Loucy (cell line): ENCODE results near the gene KRT82.

ENCODE experiments used
- H2AFZ ChIP-seq: fragments of 200-600 bp; sonication (generic); 2 replicates; pipeline ENCODE4 v1.6.0; 2016; ENCODE audit warnings: antibody characterized with exemption, mild to moderate bottlenecking, low read length, moderate library complexity
- H3F3A ChIP-seq: fragments of 200-600 bp; 2 replicates; pipeline ENCODE4 v1.6.0; 2016; ENCODE audit warnings: antibody characterized with exemption, low read depth, mild to moderate bottlenecking
- H3K27me3 ChIP-seq: fragments of 200-600 bp; sonication (generic); 2 replicates; pipeline ENCODE4 v1.6.1; 2014; ENCODE audit warnings: low read length, mild to moderate bottlenecking; ENCODE audit not compliant: insufficient read depth, poor library complexity, severe bottlenecking
- H3K36me3 ChIP-seq: fragments of 200-600 bp; sonication (generic); 2 replicates; pipeline ENCODE4 v1.6.1; 2016; ENCODE audit warnings: low read length; ENCODE audit not compliant: insufficient read depth
- H3K4me1 ChIP-seq: fragments of 200-600 bp; sonication (generic); 2 replicates; pipeline ENCODE4 v1.5.1; 2014; ENCODE audit warnings: low read length, mild to moderate bottlenecking; ENCODE audit not compliant: insufficient read depth, poor library complexity, severe bottlenecking
- H3K4me2 ChIP-seq: fragments of 200-600 bp; sonication (generic); 2 replicates; pipeline ENCODE4 v1.6.0; 2014; ENCODE audit warnings: antibody characterized with exemption, low read length, low read depth, mild to moderate bottlenecking; ENCODE audit not compliant: poor library complexity, severe bottlenecking
- H3K4me3 ChIP-seq: fragments of 200-600 bp; sonication (generic); 2 replicates; pipeline ENCODE4 v1.5.1; 2014; ENCODE audit warnings: low read length, mild to moderate bottlenecking, mixed read lengths; ENCODE audit not compliant: poor library complexity, severe bottlenecking
- H3K79me2 ChIP-seq: fragments of 200-600 bp; sonication (generic); 2 replicates; pipeline ENCODE4 v1.6.1; 2014; ENCODE audit warnings: low read length; ENCODE audit not compliant: insufficient read depth
- H3K9ac ChIP-seq: fragments of 200-600 bp; sonication (generic); 2 replicates; pipeline ENCODE4 v1.6.0; 2014; ENCODE audit warnings: mild to moderate bottlenecking, low read depth, low read length, moderate library complexity; ENCODE audit not compliant: poor library complexity, severe bottlenecking
- H3K9me2 ChIP-seq: fragments of 200-600 bp; sonication (generic); replicated peaks from 2 replicates; pipeline ENCODE4 v1.6.1; 2016; ENCODE audit warnings: low read depth, low read length, mixed read lengths
- H3K9me3 ChIP-seq: fragments of 200-600 bp; sonication (generic); 2 replicates; pipeline ENCODE4 v1.6.1; 2014; ENCODE audit warnings: mild to moderate bottlenecking, antibody characterized with exemption, low read length, low read depth; ENCODE audit not compliant: insufficient read depth
- H4K20me1 ChIP-seq: fragments of 200-600 bp; sonication (generic); 2 replicates; pipeline ENCODE4 v1.6.0; 2014; ENCODE audit warnings: antibody characterized with exemption, low read length, mild to moderate bottlenecking; ENCODE audit not compliant: insufficient read depth, poor library complexity, severe bottlenecking
- EZH2phosphoT487 ChIP-seq: fragments of 200-600 bp; IDR thresholded peaks from 2 replicates; pipeline ENCODE4 v1.6.1; 2018; ENCODE audit warnings: antibody characterized with exemption, mild to moderate bottlenecking, moderate library complexity, borderline replicate concordance
- TF ChIP-seq, protein P1 (sequence below): fragments of 200-600 bp; sonication (generic); conservative IDR thresholded peaks from 2 replicates; pipeline ENCODE4 v1.5.1; 2014; ENCODE audit warnings: mild to moderate bottlenecking, antibody characterized with exemption, low read length

KRT82 gene

DNA sequence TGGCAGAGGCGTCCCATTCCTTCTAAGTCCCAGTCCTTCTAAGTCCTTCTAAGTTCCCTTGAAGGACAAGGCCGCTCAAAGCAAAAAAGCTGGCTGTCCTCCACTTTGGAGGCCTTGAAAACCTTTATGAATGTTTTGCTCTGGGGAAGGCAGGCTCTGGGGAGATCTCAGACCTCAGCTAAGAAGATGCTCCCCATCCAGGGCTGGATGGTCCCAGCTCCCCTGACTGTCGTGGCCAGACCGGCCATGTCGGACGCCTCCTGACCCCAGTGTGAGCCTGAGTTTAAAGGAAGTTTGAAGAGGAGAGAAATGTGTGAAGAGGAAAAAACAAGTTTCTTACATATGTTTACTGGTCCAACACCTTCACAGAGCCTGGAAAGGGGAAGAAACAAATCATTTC lies 26.6 kb downstream of the KRT82 start:
- H4K20me1 ChIP-seq: no peaks in the 10 kb centered on the region
- no peaks in the 10 kb centered on the region for H3F3A ChIP-seq
- no peaks in the 10 kb centered on the region for H3K9me3 ChIP-seq
- H2AFZ ChIP-seq: no peak overlapping the region
- no peaks in the 10 kb centered on the region for H3K79me2 ChIP-seq
- no peaks in the 10 kb centered on the region for H3K27me3 ChIP-seq
- no peak for TF ChIP-seq EZH2phosphoT487
- TF ChIP-seq, protein P1, sequence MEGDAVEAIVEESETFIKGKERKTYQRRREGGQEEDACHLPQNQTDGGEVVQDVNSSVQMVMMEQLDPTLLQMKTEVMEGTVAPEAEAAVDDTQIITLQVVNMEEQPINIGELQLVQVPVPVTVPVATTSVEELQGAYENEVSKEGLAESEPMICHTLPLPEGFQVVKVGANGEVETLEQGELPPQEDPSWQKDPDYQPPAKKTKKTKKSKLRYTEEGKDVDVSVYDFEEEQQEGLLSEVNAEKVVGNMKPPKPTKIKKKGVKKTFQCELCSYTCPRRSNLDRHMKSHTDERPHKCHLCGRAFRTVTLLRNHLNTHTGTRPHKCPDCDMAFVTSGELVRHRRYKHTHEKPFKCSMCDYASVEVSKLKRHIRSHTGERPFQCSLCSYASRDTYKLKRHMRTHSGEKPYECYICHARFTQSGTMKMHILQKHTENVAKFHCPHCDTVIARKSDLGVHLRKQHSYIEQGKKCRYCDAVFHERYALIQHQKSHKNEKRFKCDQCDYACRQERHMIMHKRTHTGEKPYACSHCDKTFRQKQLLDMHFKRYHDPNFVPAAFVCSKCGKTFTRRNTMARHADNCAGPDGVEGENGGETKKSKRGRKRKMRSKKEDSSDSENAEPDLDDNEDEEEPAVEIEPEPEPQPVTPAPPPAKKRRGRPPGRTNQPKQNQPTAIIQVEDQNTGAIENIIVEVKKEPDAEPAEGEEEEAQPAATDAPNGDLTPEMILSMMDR: no peak
- H3K4me3 ChIP-seq: no peak overlapping the region
- H3K9ac ChIP-seq: no peak overlapping the region
- peaks cover 6% of the 10 kb centered on the region for H3K4me1 ChIP-seq
- no peaks in the 10 kb centered on the region for H3K36me3 ChIP-seq
- H3K9me2 ChIP-seq: no peaks in the 10 kb centered on the region
- H3K4me2 ChIP-seq: no peak overlapping the region

DNA sequence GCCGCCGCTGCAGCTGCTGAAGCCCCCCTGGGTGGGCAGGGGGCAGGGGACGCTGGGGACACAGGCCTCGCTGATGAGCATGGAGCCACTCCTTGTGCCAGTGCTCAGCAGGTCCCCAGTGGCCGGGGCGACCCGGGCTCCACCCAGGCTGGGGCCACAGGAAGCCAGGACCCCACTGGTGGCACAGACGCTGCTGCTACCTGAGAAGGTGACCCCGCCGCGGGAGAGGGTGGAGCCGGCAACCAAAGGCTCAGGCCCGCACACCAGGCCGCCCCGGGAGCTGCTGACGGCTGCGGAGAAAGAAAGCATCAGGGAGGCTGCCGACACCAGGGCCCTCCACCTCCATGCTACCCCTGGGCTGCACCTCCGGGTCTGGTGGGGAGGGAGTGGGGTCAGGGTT lies 28.0 kb downstream of the KRT82 start:
- H4K20me1 ChIP-seq: no peaks in the 10 kb centered on the region
- TF ChIP-seq EZH2phosphoT487: no peak
- TF ChIP-seq, protein P1: no peak
- H3K79me2 ChIP-seq: no peaks in the 10 kb centered on the region
- H3K9me2 ChIP-seq: no peaks in the 10 kb centered on the region
- no peak overlapping the region for H3K9ac ChIP-seq
- no peaks in the 10 kb centered on the region for H3K36me3 ChIP-seq
- no peaks in the 10 kb centered on the region for H3F3A ChIP-seq
- no peaks in the 10 kb centered on the region for H3K27me3 ChIP-seq
- no peak overlapping the region for H3K4me3 ChIP-seq
- peaks cover 6% of the 10 kb centered on the region for H3K4me1 ChIP-seq
- H3K9me3 ChIP-seq: no peaks in the 10 kb centered on the region
- H2AFZ ChIP-seq: no peak overlapping the region
- H3K4me2 ChIP-seq: no peak overlapping the region

DNA sequence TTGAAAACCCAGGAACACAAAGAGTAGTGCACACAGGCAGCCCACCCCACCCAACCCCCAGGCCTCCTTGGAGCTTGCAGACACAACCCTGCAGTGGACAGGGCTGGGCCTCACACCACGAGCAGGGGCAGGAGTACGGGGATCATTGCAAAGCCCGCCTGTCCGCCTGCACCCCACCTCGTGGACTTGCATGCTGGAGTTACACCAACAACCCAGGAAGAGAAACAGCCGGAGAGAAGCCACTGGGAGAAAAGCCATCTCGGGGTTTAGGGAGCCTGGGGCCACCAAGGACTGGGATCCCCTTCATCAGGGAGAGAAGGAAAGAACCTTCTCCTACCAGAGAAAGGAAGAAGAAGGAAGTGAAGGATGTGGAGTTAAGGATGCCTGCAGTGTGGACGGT lies 28.9 kb downstream of the KRT82 start:
- Histone ChIP-seq H3K9me3 (no peaks in the 10 kb centered on the region), H3K27me3 (no peaks in the 10 kb centered on the region)

More for the DNA sequence above, 28.9 kb downstream of the KRT82 start:
- no peak overlapping the region for H3K9ac ChIP-seq
- H3K4me3 ChIP-seq: no peak overlapping the region
- H2AFZ ChIP-seq: no peak overlapping the region
- no peaks in the 10 kb centered on the region for H3K36me3 ChIP-seq
- no peak for TF ChIP-seq EZH2phosphoT487
- TF ChIP-seq, protein P1: no peak
- no peaks in the 10 kb centered on the region for H3F3A ChIP-seq
- no peaks in the 10 kb centered on the region for H4K20me1 ChIP-seq
- no peaks in the 10 kb centered on the region for H3K79me2 ChIP-seq
- no peaks in the 10 kb centered on the region for H3K9me2 ChIP-seq
- no peak overlapping the region for H3K4me2 ChIP-seq
- H3K4me1 ChIP-seq: peaks cover 3% of the 10 kb centered on the region
